Measurements from ENCODE around the gene MAD1L1.

MAD1L1 gene

DNA sequence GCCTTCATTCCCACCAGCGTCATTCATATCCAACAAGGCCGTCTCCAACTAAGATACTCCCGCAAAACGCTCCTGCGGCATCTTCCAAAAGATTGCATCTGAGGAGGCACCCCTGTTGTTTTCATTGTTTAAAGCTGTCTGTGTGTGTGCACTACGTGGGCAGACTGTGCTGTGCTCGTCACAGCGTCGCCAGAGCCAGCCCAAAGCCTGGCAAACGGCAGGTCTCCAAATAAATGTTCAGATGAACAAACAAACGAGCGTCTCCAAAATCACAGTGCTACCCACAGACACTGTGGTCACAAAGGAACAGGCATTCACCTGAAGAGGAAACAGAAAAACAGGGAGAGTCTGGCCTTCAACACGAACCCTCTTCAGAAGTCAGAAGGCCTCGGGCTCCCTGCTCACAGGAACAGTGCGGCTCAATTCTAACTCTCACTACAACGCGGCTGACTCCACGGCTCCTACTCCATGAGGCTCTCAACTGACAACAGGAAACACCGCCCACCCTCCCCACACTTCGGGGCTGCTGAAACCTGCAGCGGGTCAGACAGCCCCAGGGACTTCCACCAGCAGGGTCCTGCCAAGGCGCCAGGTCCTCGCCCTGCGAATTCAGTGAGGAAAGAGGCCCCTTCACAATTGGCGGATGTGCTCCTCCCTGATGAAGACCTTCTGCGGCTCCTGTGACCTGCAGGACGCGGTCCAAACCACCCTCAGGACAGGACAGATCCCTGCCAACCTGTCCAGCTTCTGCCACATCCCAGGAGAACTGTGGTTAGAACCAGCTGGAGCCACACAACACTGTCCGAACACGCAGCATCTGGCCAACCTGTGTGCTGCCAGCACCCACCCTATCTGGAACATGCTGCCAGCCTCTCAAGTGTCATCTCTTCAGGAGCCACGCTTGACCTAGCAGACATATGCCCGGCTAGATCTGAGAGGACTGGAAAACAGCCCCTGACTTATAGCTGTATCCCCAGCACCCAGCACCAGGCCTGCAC, 36.1 kb downstream of the MAD1L1 start:
- Histone ChIP-seq H3K4me3 (ENCODE audit: low read depth in 1 of 2, low read length in 2 of 2) (no peak overlapping the region), H3K36me3 (ENCODE audit: insufficient read depth, low read length) (peaks cover 4% of the 10 kb centered on the region), H3K9ac (ENCODE audit: low read length) (no peak overlapping the region)

GRCh38 chr7:2195400-2196246, 37.1 kb downstream of the MAD1L1 start:
- Histone ChIP-seq H3K27ac (ENCODE audit: low read depth, low read length) (no peak overlapping the region), H3K4me3 (ENCODE audit: low read depth in 1 of 2, low read length in 2 of 2) (no peak overlapping the region), H3K9me3 (ENCODE audit: low read length) (no peaks in the 10 kb centered on the region), H3K4me1 (ENCODE audit: insufficient read depth, low read length) (no peaks in the 10 kb centered on the region), H3K27me3 (ENCODE audit: control insufficient read depth in 1 of 2, insufficient read depth in 2 of 2, low read length in 2 of 2) (no peaks in the 10 kb centered on the region), H3K36me3 (ENCODE audit: insufficient read depth, low read length) (peaks cover 4% of the 10 kb centered on the region), H3K9ac (ENCODE audit: low read length) (no peak overlapping the region)

More for the DNA sequence above, 36.1 kb downstream of the MAD1L1 start:
- no peaks in the 10 kb centered on the region for H3K9me3 ChIP-seq (ENCODE audit: low read length)
- H3K27me3 ChIP-seq (ENCODE audit: control insufficient read depth in 1 of 2, insufficient read depth in 2 of 2, low read length in 2 of 2) = no peaks in the 10 kb centered on the region
- H3K4me1 ChIP-seq (ENCODE audit: insufficient read depth, low read length) = no peaks in the 10 kb centered on the region
- H3K27ac ChIP-seq (ENCODE audit: low read depth, low read length) = no peak overlapping the region

- Histone ChIP-seq H3K27me3 (ENCODE audit: control insufficient read depth in 1 of 2, insufficient read depth in 2 of 2, low read length in 2 of 2) (no peaks in the 10 kb centered on the region), H3K9ac (ENCODE audit: low read length) (no peak overlapping the region), H3K36me3 (ENCODE audit: insufficient read depth, low read length) (peaks cover 4% of the 10 kb centered on the region), H3K9me3 (ENCODE audit: low read length) (no peaks in the 10 kb centered on the region), H3K27ac (ENCODE audit: low read depth, low read length) (no peak overlapping the region), H3K4me3 (ENCODE audit: low read depth in 1 of 2, low read length in 2 of 2) (no peak overlapping the region), H3K4me1 (ENCODE audit: insufficient read depth, low read length) (no peaks in the 10 kb centered on the region)
Observed at GRCh38 chr7:2193575-2194305, 39.0 kb downstream of the MAD1L1 start.

- H3K9ac ChIP-seq (ENCODE audit: low read length) = no peak overlapping the region
- H3K4me1 ChIP-seq (ENCODE audit: insufficient read depth, low read length) = no peaks in the 10 kb centered on the region
Observed at GRCh38 chr7:2192831-2193534, 39.8 kb downstream of the MAD1L1 start.

GRCh38 chr7:2191016-2191415, 41.7 kb downstream of the MAD1L1 start:
- no peak overlapping the region for H3K27ac ChIP-seq (ENCODE audit: low read depth, low read length)
- H3K9me3 ChIP-seq (ENCODE audit: low read length) = no peaks in the 10 kb centered on the region
- no peaks in the 10 kb centered on the region for H3K4me1 ChIP-seq (ENCODE audit: insufficient read depth, low read length)
- H3K36me3 ChIP-seq (ENCODE audit: insufficient read depth, low read length) = peaks cover 1% of the 10 kb centered on the region
- H3K9ac ChIP-seq (ENCODE audit: low read length) = no peak overlapping the region
- no peaks in the 10 kb centered on the region for H3K27me3 ChIP-seq (ENCODE audit: control insufficient read depth in 1 of 2, insufficient read depth in 2 of 2, low read length in 2 of 2)
- no peak overlapping the region for H3K4me3 ChIP-seq (ENCODE audit: low read depth in 1 of 2, low read length in 2 of 2)

More at GRCh38 chr7:2192831-2193534, 39.8 kb downstream of the MAD1L1 start:
- Histone ChIP-seq H3K27me3 (ENCODE audit: control insufficient read depth in 1 of 2, insufficient read depth in 2 of 2, low read length in 2 of 2) (no peaks in the 10 kb centered on the region), H3K4me3 (ENCODE audit: low read depth in 1 of 2, low read length in 2 of 2) (no peak overlapping the region), H3K27ac (ENCODE audit: low read depth, low read length) (no peak overlapping the region), H3K9me3 (ENCODE audit: low read length) (no peaks in the 10 kb centered on the region), H3K36me3 (ENCODE audit: insufficient read depth, low read length) (peaks cover 4% of the 10 kb centered on the region)

DNA sequence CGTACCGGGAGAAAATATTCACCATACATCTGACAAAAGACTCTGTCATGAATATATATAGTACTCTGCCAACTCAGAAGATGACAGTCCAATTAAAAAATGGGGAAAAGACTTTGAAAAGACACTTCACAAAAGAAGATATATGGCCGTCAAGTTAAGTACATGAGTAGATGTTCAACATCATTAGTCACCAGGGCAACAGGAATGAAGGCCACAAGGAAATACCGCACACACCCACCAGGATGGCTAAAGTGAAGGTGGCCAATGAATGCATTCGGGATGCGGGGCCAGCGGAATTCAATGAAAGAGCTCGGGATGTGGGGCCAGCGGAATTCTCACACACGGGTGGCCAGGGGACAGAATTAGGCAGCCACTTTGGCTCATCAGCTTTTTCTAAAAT, 42.2 kb downstream of the MAD1L1 start:
- no peaks in the 10 kb centered on the region for H3K36me3 ChIP-seq (ENCODE audit: insufficient read depth, low read length)
- no peaks in the 10 kb centered on the region for H3K9me3 ChIP-seq (ENCODE audit: low read length)
- H3K27ac ChIP-seq (ENCODE audit: low read depth, low read length) = no peak overlapping the region
- H3K4me1 ChIP-seq (ENCODE audit: insufficient read depth, low read length) = no peaks in the 10 kb centered on the region
- H3K4me3 ChIP-seq (ENCODE audit: low read depth in 1 of 2, low read length in 2 of 2) = no peak overlapping the region
- H3K27me3 ChIP-seq (ENCODE audit: control insufficient read depth in 1 of 2, insufficient read depth in 2 of 2, low read length in 2 of 2) = no peaks in the 10 kb centered on the region
- no peak overlapping the region for H3K9ac ChIP-seq (ENCODE audit: low read length)

- H3K36me3 ChIP-seq (ENCODE audit: insufficient read depth, low read length) = no peaks in the 10 kb centered on the region
- H3K4me1 ChIP-seq (ENCODE audit: insufficient read depth, low read length) = no peaks in the 10 kb centered on the region
- H3K27me3 ChIP-seq (ENCODE audit: control insufficient read depth in 1 of 2, insufficient read depth in 2 of 2, low read length in 2 of 2) = no peaks in the 10 kb centered on the region
- H3K27ac ChIP-seq (ENCODE audit: low read depth, low read length) = no peak overlapping the region
- no peak overlapping the region for H3K4me3 ChIP-seq (ENCODE audit: low read depth in 1 of 2, low read length in 2 of 2)
- H3K9ac ChIP-seq (ENCODE audit: low read length) = no peak overlapping the region
- no peaks in the 10 kb centered on the region for H3K9me3 ChIP-seq (ENCODE audit: low read length)
Observed at GRCh38 chr7:2186166-2186565, 46.6 kb downstream of the MAD1L1 start.

GRCh38 chr7:2185715-2186114, 47.0 kb downstream of the MAD1L1 start:
- H3K27me3 ChIP-seq (ENCODE audit: control insufficient read depth in 1 of 2, insufficient read depth in 2 of 2, low read length in 2 of 2) = no peaks in the 10 kb centered on the region
- no peaks in the 10 kb centered on the region for H3K9me3 ChIP-seq (ENCODE audit: low read length)
- no peak overlapping the region for H3K27ac ChIP-seq (ENCODE audit: low read depth, low read length)
- H3K4me1 ChIP-seq (ENCODE audit: insufficient read depth, low read length) = no peaks in the 10 kb centered on the region
- no peak overlapping the region for H3K9ac ChIP-seq (ENCODE audit: low read length)
- H3K36me3 ChIP-seq (ENCODE audit: insufficient read depth, low read length) = no peaks in the 10 kb centered on the region
- H3K4me3 ChIP-seq (ENCODE audit: low read depth in 1 of 2, low read length in 2 of 2) = no peak overlapping the region

DNA sequence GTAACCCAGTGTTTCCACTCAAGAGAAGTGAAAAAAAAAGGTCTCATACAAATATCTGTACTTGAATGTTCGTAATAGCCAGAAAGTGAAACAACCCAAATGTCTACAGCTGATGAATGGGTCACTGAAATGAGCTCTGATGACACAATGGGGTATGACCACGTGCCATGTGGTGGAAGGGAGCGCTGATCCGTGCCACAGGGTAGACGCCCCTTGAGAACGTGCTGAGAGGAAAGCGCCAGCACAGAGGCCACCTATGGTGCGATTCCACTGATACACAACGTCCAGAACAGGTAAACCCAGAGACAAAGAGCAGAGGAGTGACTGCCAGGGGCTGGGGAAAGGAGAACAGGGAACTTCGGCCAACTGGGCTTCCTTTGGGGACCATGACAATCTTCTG, 50.3 kb downstream of the MAD1L1 start:
- H3K27ac ChIP-seq (ENCODE audit: low read depth, low read length) = no peak overlapping the region
- H3K9me3 ChIP-seq (ENCODE audit: low read length) = no peaks in the 10 kb centered on the region
- H3K4me3 ChIP-seq (ENCODE audit: low read depth in 1 of 2, low read length in 2 of 2) = no peak overlapping the region
- H3K27me3 ChIP-seq (ENCODE audit: control insufficient read depth in 1 of 2, insufficient read depth in 2 of 2, low read length in 2 of 2) = no peaks in the 10 kb centered on the region
- H3K36me3 ChIP-seq (ENCODE audit: insufficient read depth, low read length) = no peaks in the 10 kb centered on the region
- H3K9ac ChIP-seq (ENCODE audit: low read length) = no peak overlapping the region
- no peaks in the 10 kb centered on the region for H3K4me1 ChIP-seq (ENCODE audit: insufficient read depth, low read length)

DNA sequence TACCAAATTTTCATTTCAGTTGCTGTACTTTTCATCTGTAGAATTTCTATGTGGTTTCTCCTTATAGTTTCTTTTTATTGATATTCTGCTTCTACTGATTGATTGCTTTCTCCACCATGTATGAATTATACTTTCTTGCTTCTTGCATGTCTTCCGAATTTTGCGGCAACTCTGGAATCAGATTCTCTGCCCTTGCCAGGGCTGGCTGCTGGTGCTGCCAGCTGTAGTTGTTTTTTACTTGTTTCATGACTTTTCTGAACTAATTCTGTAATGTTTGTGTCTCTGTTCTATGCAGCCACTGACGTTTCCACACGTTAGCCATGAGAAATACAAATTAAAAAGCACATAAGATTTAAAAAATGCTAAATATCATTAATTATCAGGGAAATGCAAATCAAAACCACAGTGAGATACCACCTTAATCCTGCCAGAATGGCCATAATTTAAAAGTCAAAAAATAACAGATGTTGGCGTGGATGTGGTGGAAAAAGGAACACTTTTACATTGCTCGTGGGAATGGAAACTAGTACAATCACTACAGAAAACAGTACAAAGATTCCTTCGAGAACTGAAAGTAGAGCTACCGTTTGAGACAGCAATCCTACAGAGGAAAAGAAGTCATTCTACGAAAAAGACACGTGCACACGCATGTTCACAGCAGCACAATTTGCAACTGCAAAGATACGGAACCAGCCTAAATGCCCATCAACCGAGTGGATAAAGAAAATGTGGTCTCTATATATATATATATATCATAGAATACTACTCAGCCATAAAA, 51.5 kb downstream of the MAD1L1 start:
- Histone ChIP-seq H3K9me3 (ENCODE audit: low read length) (no peaks in the 10 kb centered on the region), H3K4me3 (ENCODE audit: low read depth in 1 of 2, low read length in 2 of 2) (no peak overlapping the region), H3K27ac (ENCODE audit: low read depth, low read length) (no peak overlapping the region), H3K4me1 (ENCODE audit: insufficient read depth, low read length) (peaks cover under 1% of the 10 kb centered on the region), H3K27me3 (ENCODE audit: control insufficient read depth in 1 of 2, insufficient read depth in 2 of 2, low read length in 2 of 2) (no peaks in the 10 kb centered on the region), H3K36me3 (ENCODE audit: insufficient read depth, low read length) (no peaks in the 10 kb centered on the region), H3K9ac (ENCODE audit: low read length) (no peak overlapping the region)
